Kidney epithelial cell (primary cell): ENCODE results near the gene SGCD. TPM values are rescaled to one million over a fixed set of nuclear protein-coding genes. Genes with fewer than 3 reads are reported as not detected.

Experiments used
- DNase-seq: peaks from one replicate; pipeline ENCODE4 v3.0.0-alpha.2; 2010; ENCODE audit warnings: low read depth
- H3K27me3 ChIP-seq: 2 replicates; pipeline ENCODE4 v1.6.0; 2011; ENCODE audit warnings: low read length; ENCODE audit not compliant: control insufficient read depth, insufficient read depth
- H3K36me3 ChIP-seq: 2 replicates; pipeline ENCODE4 v1.5.1; 2011; ENCODE audit warnings: low read length; ENCODE audit not compliant: control insufficient read depth, insufficient read depth
- H3K4me3 ChIP-seq: 2 replicates; pipeline ENCODE4 v1.5.1; 2011; ENCODE audit warnings: low read depth, mild to moderate bottlenecking, control low read depth, low read length
- total RNA-seq: library from RNA; depleted of rRNA; stranded (reverse); fragments of >200 nt; gene quantifications from 2 replicates; pipeline ENCODE4 v1.2.3, GENCODE V29; 2015
- TF ChIP-seq, protein P1 (sequence below): IDR thresholded peaks from 2 replicates; pipeline ENCODE4 v1.5.1; 2011; ENCODE audit warnings: mild to moderate bottlenecking, moderate library complexity, low read length, control low read depth, inconsistent platforms; ENCODE audit not compliant: insufficient read depth, poor library complexity, severe bottlenecking

The SGCD gene
- total RNA-seq, 1 donor from 2014 or later = 0.29 TPM

DNA sequence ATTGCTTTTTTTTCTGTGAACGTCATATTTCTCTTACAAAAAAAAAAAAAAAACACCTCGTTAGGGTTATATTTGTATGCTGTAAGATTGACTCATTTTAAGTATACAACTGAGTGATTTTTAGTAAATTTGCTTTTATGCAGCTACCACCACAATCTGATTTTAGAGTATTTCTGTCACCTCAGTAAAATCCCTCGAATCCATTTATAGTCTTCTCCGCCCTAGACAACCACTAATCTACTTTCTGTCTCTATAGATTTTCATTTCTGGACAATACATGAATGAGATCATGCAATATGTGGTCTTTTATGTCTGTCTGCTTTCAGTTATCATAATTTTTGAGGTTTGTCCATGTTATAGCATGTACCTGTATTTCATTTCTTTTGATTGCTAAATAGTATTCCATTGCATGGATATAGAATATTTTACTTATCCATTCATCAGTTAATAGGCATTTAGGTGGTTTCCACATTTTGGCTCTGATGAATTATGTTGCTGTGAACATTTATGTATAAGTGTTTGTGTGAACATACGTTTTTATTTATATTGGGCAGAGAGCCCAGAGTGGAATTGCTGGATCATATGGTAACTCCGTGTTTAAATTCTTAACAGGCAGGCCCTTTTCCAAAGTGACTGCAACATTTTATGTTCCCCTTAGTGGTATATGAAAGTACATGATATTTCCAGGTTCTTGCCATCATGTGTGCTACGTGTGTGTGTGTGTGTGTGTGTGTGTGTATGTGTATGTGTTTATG, 171.4 kb downstream of the SGCD start:
- DNase-seq = no peak
- TF ChIP-seq, protein P1, sequence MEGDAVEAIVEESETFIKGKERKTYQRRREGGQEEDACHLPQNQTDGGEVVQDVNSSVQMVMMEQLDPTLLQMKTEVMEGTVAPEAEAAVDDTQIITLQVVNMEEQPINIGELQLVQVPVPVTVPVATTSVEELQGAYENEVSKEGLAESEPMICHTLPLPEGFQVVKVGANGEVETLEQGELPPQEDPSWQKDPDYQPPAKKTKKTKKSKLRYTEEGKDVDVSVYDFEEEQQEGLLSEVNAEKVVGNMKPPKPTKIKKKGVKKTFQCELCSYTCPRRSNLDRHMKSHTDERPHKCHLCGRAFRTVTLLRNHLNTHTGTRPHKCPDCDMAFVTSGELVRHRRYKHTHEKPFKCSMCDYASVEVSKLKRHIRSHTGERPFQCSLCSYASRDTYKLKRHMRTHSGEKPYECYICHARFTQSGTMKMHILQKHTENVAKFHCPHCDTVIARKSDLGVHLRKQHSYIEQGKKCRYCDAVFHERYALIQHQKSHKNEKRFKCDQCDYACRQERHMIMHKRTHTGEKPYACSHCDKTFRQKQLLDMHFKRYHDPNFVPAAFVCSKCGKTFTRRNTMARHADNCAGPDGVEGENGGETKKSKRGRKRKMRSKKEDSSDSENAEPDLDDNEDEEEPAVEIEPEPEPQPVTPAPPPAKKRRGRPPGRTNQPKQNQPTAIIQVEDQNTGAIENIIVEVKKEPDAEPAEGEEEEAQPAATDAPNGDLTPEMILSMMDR = no peak

DNA sequence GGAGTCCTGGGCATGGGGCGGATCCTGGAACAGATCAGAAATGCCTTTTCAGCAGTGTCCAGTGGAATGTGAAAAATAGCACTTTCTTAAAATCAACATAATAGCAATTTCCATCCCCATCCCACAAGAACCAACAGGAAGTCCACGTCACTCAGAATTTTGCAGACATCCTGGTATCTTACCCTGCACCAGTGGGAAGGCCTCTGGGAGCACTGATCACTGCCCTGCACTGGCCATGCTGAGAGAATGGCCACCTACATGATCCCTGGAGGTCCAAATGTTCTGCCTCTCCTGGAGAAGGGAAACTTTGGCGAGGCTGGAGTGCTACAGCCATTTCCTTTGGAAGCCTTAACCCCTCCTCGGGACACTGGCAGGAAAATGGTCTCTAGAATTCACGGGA, 173.8 kb downstream of the SGCD start:
- TF ChIP-seq, protein P1 = no peak
- Histone ChIP-seq H3K27me3 (no peaks in the 10 kb centered on the region), H3K4me3 (no peak overlapping the region), H3K36me3 (no peaks in the 10 kb centered on the region)
- DNase-seq = no peak

More for the DNA sequence above, 171.4 kb downstream of the SGCD start:
- Histone ChIP-seq H3K4me3 (no peak overlapping the region), H3K36me3 (no peaks in the 10 kb centered on the region), H3K27me3 (no peaks in the 10 kb centered on the region)

DNA sequence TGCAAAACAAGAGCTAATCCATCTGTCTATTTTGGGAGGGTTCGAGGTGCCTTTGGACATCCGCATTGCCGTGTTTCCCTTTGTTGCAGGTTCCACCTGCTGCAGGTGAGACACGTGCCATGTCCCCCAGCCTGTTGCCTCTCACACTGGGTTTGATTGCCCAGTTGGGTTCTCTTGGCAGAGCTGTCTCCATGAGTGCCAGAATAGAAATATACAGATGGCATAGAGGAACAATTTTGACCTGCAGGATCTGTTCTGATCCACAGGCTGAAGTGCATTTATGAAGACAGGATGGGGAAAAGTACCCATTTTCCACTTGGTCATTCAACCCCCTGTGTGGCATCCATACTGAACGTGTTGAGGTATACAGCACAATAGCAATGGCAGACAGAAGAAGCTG, 178.1 kb downstream of the SGCD start:
- no peaks in the 10 kb centered on the region for H3K27me3 ChIP-seq
- TF ChIP-seq, protein P1 = no peak
- no peak overlapping the region for H3K4me3 ChIP-seq
- no peaks in the 10 kb centered on the region for H3K36me3 ChIP-seq
- no peak for DNase-seq

DNA sequence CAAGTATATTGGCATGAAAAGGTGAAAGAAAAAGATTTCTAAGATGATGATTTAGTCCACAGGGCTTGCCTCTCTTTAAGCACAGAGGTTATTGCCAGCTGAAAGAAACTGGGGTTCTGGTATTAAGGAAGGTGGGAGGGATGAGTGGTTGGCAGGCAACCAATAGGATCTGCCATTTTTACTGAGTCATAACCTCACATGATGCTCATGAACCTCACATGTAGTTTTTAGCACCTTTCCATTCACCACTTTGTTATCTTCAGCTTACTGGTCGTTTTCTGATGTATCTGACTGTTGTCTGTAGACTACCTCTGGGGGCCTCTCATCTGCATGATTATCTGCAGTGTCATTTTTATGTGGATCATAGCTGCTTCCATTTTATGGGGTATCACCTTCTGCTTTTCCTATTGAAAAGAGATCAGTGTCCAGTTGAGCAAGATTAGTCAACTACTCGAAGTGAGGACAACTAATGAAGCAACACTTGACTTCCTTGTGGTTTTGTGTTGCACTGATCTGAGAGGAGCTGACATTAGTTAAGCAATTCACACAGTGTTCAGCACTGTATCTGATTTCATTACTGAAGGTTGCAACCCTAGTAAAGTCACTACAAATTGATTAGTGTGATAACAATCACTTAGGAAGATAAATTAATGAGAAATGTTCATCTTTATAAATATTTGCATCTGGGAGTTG, 186.3 kb downstream of the SGCD start:
- Histone ChIP-seq H3K4me3 (no peak overlapping the region), H3K36me3 (no peaks in the 10 kb centered on the region), H3K27me3 (no peaks in the 10 kb centered on the region)
- TF ChIP-seq, protein P1 = no peak
- no peak for DNase-seq

DNA sequence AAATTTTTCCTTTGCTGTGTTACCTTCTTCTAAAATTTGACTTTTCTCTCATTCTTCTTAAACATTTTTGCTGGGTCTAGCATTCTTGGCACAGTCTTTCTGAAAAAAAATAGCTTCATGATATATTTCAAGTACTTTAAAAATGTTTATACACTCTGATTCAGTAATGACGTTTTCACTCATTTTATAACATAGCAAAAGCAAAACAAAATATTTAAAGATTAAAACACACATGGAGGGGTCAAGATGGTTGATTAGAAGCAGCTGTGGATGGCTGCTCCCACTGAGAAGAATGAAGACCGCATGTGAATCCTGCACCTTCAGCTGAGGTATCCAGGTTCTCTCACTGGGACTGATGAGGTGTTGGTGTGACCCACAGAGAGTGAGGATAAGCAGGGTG, 188.2 kb downstream of the SGCD start:
- Histone ChIP-seq H3K36me3 (no peaks in the 10 kb centered on the region), H3K27me3 (no peaks in the 10 kb centered on the region), H3K4me3 (no peak overlapping the region)
- TF ChIP-seq, protein P1 = no peak
- DNase-seq = no peak

DNA sequence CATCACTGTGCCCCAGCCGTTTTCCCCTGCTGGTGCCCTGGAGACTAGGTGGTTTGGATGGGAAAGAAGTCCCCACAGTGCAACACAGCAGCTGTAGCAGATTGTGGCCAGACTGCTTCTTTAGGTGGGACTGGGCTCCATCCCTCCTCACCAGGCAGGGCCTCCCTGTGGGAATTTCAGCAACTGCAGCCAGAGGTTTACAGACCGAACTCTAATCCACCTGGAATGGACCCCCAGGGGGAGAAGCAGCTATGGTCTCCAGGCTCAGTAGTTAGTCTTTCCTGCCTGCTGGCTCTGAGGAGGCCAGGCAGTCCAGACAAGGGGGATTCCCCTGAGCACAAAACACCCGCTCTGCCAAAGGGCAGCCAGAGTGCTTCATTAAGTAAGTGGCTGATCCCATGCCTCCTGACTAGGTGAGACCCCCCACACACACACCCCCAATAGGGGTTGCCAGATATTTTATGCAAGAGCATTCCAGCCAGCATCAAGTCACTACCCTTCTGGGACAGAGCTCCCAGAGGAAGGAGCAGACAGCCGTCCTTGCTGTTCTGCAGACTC, 188.9 kb downstream of the SGCD start:
- Histone ChIP-seq H3K4me3 (no peak overlapping the region), H3K36me3 (no peaks in the 10 kb centered on the region), H3K27me3 (no peaks in the 10 kb centered on the region)
- no peak for DNase-seq
- TF ChIP-seq, protein P1 = no peak
